Thymus (tissue), 11 donors: ENCODE data around the gene NRROS. TPM values are rescaled to one million over a fixed set of nuclear protein-coding genes. Genes with fewer than 3 reads are reported as not detected.
A peak's percentile ranks its signal among the peaks of the same experiment; 100 is the strongest.
"Not testable (repeated sequence)": the region's sequence is repeated elsewhere in the genome, so short reads cannot be mapped to it uniquely, and the experiment has no call there.

Source experiments
- DNase-seq, 9 donors: peaks; one replicate each; pipeline ENCODE4 v3.0.0-alpha.2; 2013; ENCODE audit warnings: low spot score in 9 of 9, low read depth in 6 of 9, missing footprints in 1 of 9
- H3K27ac ChIP-seq, 2 donors: one replicate each; pipeline ENCODE4 v1.5.1; 2013; ENCODE audit warnings: control low read depth in 1 of 2, low read depth in 1 of 2, low read length in 1 of 2, mild to moderate bottlenecking in 1 of 2, moderate library complexity in 1 of 2
- H3K27me3 ChIP-seq, 2 donors: one replicate each; pipeline ENCODE4 v1.5.1; 2013; ENCODE audit warnings: low read length in 1 of 2; ENCODE audit not compliant: control insufficient read depth in 2 of 2, insufficient read depth in 1 of 2
- H3K36me3 ChIP-seq, 2 donors: one replicate each; pipeline ENCODE4 v1.5.1; 2013; ENCODE audit warnings: low read length in 1 of 2, mild to moderate bottlenecking in 1 of 2, moderate library complexity in 1 of 2; ENCODE audit not compliant: control insufficient read depth in 2 of 2, insufficient read depth in 2 of 2
- H3K4me1 ChIP-seq, 2 donors: one replicate each; pipeline ENCODE4 v1.5.1; 2013; ENCODE audit warnings: low read length in 2 of 2; ENCODE audit not compliant: control insufficient read depth in 2 of 2, insufficient read depth in 2 of 2
- H3K4me3 ChIP-seq, 2 donors: one replicate each; pipeline ENCODE4 v1.5.1; 2013; ENCODE audit warnings: low read length in 2 of 2, control low read depth in 1 of 2, mild to moderate bottlenecking in 1 of 2
- H3K9me3 ChIP-seq, 2 donors: one replicate each; pipeline ENCODE4 v1.5.1; 2013; ENCODE audit warnings: low read length in 1 of 2, mild to moderate bottlenecking in 1 of 2; ENCODE audit not compliant: control insufficient read depth in 2 of 2, insufficient read depth in 1 of 2
- WGBS: extraction: QIAGEN DNeasy Blood & Tissue Kit; methylation state at CpG from one replicate; pipeline ENCODE4 v1.1.7; 2013; 5-methylcytosine and 5-hydroxymethylcytosine counted together
- polyA plus RNA-seq: library from polyadenylated mRNA; stranded (reverse); fragments of 200-250 nt; gene quantifications from one replicate; pipeline ENCODE4 v1.2.3, GENCODE V29; 2013
- total RNA-seq: library from RNA; stranded (reverse); fragments of 120-200 nt; gene quantifications from one replicate; pipeline ENCODE4 v1.2.4, GENCODE V29; 2013
- donor health status: healthy.

The NRROS gene
- total and polyA plus RNA-seq, 2 donors, result 5.2 to 6.3 TPM

DNA sequence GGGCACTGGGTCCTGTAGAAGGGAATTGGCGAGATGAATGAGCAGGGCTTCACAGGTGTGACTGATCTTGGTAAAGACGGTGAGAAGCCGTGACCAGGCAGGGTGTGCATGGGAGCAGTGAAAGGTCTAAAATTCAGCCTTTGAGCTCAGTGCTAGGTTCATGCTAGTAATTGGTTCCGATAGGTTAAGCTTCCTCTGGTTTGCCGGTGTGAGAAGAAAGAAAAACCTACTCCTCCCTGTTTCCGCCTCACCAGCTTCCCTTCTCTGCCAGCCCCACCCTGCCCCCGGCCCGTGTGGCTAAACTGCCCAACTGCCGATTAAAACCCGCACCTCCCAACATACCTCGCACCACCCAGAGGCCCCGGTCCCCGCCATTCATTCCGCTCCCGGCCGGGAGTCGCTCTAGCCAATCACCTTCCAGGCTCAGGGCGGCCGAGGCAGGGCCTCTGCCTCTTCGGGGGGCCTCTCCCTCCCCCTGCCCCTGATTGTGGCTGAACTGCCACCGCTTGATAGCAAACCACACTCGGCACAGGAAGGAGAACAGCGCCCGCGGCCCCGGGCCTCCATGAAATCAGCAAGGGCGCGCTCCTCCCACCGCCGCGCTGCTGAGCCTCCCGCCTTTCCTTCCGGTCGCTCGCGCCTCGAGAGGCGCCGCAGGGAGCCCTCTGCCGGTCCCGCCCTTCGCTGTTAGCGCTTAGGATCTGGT is 7.3 kb upstream of the NRROS start:
- Histone ChIP-seq H3K36me3 (no peaks in the 10 kb centered on the region), H3K27me3 (no peaks in the 10 kb centered on the region), H3K9me3 (peaks cover 0 to 4% of the 10 kb centered on the region in 2 donors), H3K27ac (peak overlapping the region; percentile 92 to 98), H3K4me3 (peak overlapping the region; percentile 51 to 72), H3K4me1 (peaks cover 31 to 84% of the 10 kb centered on the region in 2 donors)
- under 1% methylated on average over 43 of the region's 43 CpGs for WGBS
- peak in 8 of 9 donors; percentile 81 to 98 (median 92) for DNase-seq

DNA sequence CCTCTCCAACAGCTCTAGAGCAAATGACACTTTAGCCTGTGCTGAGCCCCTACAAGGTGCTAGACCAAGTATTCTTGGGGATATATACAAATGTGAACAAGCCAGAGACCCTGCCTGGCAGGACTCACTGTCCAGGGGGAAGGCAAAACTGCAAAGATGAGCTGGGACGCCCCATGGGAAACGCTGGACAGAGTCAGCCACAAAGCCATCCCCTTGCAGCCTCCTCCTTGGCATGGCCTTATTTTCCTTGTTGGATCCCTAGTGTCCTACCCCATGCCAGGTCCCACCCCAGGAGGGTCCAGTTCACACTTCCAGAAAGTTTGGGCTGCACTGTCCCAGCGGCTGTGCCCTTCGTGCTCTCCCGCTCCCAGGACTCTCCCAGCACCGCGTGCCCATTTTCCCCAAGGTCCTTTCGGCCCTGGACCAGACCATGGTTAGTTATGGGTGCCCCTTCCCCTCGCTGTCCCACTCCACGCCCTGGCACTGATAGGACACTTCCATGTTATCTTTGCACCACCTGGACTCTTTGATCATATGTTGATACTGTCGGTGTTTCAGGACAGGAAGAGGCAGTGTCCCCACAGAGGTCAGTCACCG is 5.8 kb upstream of the NRROS start:
- Histone ChIP-seq H3K4me1 (peaks cover 33 to 85% of the 10 kb centered on the region in 2 donors), H3K9me3 (peaks cover 0 to 4% of the 10 kb centered on the region in 2 donors), H3K27ac (peak overlapping the region; percentile 33 to 98), H3K27me3 (no peaks in the 10 kb centered on the region), H3K36me3 (no peaks in the 10 kb centered on the region), H3K4me3 (peak overlapping the region; percentile 51 to 72)
- WGBS, result 40% methylated on average over 12 of the region's 12 CpGs
- DNase-seq, result peak in 1 of 9 donors; percentile 51

DNA sequence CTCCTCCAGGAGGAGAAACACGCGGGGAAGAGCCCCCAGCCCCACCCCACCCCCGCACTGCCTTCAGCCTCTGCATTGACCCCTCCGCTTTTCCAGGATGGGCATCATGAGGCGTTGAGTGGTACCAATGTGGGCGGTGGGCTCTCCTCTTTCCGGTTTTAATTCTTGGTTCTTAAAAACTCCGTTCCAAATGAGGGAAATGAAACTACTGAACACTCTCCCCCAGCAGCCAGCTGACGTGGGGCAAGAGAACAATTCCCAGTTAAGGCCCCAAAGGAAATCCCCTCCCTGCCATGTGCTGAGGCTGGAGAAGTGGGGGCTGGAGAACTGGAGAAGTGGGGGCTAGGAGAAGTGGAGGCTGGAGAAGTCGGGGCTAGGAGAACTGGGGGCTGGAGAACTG is 5.3 kb upstream of the NRROS start:
- Histone ChIP-seq H3K27me3 (peaks cover 0 to 1% of the 10 kb centered on the region in 2 donors), H3K36me3 (no peaks in the 10 kb centered on the region), H3K9me3 (peaks cover 0 to 4% of the 10 kb centered on the region in 2 donors), H3K4me1 (peaks cover 37 to 87% of the 10 kb centered on the region in 2 donors), H3K27ac (peak overlapping the region in 1 of 2 donors; percentile 98), H3K4me3 (peak overlapping the region; percentile 22 to 72)
- WGBS, result 11% methylated on average over 10 of the region's 10 CpGs
- DNase-seq, result peak in 1 of 9 donors; percentile 54

DNA sequence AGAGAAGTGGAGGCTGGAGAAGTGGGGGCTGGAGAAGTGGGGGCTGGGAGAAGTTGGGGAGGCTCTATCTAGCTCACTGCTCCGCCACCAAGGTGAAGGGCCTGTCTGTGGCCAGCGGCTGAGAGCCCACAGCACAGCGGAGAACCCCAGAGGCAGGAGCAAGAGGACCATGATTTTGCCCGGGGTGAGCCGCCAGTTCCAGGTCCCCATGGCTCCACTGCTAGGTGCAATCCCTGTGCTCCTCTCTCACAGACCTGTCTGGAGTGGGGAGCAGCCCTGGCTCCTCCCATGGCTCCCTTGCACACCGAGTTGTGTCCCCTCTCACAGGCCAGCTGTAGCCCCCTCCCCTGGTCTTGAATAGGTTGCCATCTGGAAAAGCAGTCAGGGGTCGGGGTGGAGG is 4.7 kb upstream of the NRROS start:
- Histone ChIP-seq H3K36me3 (no peaks in the 10 kb centered on the region), H3K27me3 (peaks cover 0 to 3% of the 10 kb centered on the region in 2 donors), H3K4me1 (peaks cover 37 to 85% of the 10 kb centered on the region in 2 donors), H3K4me3 (peak overlapping the region in 1 of 2 donors; percentile 15), H3K9me3 (peaks cover 0 to 4% of the 10 kb centered on the region in 2 donors), H3K27ac (peak overlapping the region; percentile 3 to 98)
- peak in 1 of 9 donors; percentile 44 for DNase-seq
- WGBS, result 30% methylated on average over 7 of the region's 7 CpGs

DNA sequence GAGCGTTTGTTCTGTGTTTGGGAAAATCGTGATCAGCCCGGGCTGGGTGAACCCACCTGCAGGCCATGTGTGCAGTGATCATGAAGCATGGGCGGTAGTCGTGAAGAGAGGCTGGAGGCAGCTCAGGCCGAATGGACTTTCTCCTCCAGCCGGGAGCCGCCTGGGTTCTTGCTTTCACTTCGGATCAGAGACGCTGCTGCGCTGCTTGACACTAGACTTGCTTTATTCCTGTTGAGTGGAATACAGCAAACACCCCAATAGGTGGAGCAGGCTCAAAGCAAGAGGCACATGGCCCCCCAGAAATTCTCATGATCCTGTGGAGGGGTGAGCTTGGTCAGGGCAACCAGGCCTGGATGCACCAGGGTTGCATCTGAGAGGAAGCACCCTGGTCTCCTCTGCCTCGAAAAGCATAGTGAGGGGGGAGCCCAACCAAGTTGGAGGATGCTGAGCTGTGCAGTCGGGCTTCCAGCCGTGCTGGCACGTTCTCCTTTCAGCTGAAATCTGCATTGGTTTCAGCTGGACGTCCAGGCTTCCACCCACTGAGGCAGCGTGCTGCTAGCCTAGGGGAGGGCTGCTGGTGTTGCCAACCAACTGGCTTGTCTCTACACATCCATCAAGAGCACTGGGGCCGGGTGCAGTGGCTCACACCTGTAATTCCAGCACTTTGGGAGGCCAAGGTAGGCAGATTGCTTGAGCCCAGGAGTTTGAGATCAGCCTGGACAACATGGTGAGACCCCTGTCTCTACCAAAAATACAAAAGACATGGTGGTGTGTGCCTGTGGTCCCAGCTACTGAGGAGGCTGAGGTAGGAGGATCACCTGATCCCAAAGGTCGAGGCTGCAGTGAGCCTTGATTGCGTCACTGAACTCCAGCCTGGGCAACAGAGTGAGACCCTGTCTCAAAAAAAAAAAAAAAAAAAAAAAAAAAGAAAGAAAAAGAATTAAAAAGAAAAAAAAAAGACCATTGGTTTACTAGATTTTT is 2.8 kb upstream of the NRROS start:
- peaks cover 0 to 1% of the 10 kb centered on the region in 2 donors for H3K36me3 ChIP-seq
- H3K9me3 ChIP-seq, result peaks cover 0 to 4% of the 10 kb centered on the region in 2 donors
- H3K27me3 ChIP-seq, result peaks cover 0 to 3% of the 10 kb centered on the region in 2 donors
- no peak for DNase-seq
- H3K27ac ChIP-seq, result peak overlapping the region in 1 of 2 donors; percentile 1
- 65% methylated on average over 20 of the region's 20 CpGs for WGBS
- H3K4me3 ChIP-seq, result no peak overlapping the region
- H3K4me1 ChIP-seq, result peaks cover 38 to 85% of the 10 kb centered on the region in 2 donors

DNA sequence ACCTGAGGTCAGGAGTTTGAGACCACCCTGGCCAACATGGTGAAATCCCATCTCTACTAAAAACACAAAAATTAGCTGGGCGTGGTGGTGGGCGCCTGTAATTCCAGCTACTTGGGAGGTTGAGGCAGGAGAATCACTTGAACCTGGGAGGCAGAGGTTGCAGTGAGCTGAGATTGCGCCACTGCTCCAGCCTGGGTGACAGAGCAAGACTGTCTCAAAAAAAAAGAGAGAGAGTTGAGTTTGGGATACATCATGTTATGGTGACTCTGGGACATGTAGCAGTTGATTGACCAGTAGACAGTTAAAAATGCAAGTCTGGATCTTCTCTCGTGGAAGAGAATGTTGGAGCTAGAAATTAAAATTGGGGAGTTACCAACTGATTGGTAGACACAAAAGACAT is 1.6 kb upstream of the NRROS start:
- H3K4me3 ChIP-seq, H3K27me3 ChIP-seq, DNase-seq, H3K9me3 ChIP-seq, H3K36me3 ChIP-seq: not testable (repeated sequence)
- peak overlapping the region in 1 of 2 donors; percentile 12 for H3K27ac ChIP-seq
- H3K4me1 ChIP-seq, result peaks cover 43 to 90% of the 10 kb centered on the region in 2 donors
- 90% methylated on average over 4 of the region's 4 CpGs for whole genome bisulfite sequencing

DNA sequence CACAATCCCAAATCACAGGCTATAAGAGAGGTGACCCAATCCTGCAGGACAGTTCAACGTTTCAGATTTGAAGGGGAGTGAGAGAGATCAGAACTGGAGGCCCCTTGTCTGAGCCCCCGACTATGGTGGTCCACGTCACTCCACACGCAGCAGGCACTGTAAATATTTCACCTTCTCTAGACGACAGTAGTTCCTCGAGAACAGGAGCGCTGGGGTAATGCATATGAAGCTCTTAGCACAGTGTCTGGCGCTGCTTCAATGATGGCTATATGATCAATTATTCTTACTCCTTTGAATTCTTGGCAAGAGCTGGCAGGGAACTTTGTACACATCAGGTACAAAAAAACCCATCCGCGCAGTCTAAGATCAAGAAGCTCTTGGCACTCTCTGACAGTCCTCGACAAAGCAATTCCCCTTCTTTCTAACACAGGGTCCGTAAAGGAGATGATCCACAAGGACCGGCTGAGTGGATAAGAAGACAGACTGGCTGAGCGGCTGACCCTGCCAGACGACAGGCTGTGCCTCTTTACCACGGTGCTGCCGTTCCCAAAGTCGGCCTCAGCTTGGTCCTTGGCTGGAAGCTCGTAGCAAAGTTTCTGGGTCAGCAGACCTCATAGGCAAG is 522 bp upstream of the NRROS start:
- Histone ChIP-seq H3K36me3 (peaks cover 0 to 14% of the 10 kb centered on the region in 2 donors), H3K4me1 (peaks cover 44 to 90% of the 10 kb centered on the region in 2 donors), H3K4me3 (peak overlapping the region; percentile 59 to 67), H3K9me3 (peaks cover 0 to 4% of the 10 kb centered on the region in 2 donors), H3K27ac (peak overlapping the region; percentile 82 to 85), H3K27me3 (peaks cover 0 to 3% of the 10 kb centered on the region in 2 donors)
- 7% methylated on average over 19 of the region's 19 CpGs for WGBS
- peak in 1 of 9 donors; percentile 69 for DNase-seq

DNA sequence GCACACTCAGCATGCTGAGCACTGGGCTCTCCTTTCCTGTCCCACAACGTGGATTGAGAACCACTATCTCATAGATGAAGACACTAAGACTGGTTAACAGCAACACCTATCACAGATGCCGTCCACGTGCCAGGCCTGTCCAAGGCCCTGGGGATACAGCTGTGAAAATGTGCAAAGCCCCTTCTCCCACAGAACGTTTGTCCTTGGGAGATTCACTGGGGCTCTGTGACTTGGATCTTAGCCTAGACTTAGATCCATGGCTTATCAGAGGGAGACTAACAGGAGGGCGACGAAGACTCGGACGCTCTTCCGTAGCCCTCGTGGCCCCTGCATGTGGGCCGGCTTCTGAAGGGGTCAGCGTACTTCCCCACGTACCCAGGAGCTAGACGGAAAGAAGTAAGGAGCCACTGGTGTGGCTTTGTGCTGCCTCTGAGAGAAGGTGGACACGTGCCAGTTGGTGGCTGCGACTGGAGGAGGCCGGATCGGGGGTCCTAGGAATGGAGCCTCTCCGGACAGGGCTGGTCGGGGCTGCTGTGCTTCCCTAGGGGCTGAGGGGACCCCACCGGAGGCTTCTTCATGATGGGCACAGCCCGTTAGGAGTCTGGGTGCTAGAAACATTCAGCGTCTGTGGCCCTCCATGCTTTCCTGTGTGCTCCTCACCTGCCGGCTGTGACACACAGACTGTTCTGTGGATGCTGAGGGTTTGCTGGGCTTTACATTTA is 964 bp downstream of the NRROS start:
- H3K4me1 ChIP-seq, result peaks cover 42 to 90% of the 10 kb centered on the region in 2 donors
- peaks cover 0 to 20% of the 10 kb centered on the region in 2 donors for H3K36me3 ChIP-seq
- H3K27ac ChIP-seq, result peak overlapping the region; percentile 82 to 85
- DNase-seq, result peak in 1 of 9 donors; percentile 65
- peak overlapping the region; percentile 59 to 67 for H3K4me3 ChIP-seq
- no peaks in the 10 kb centered on the region for H3K9me3 ChIP-seq
- H3K27me3 ChIP-seq, result peaks cover 0 to 3% of the 10 kb centered on the region in 2 donors
- 6% methylated on average over 24 of the region's 24 CpGs for WGBS
